ENCODE data around the gene NOLC1.
A peak's percentile ranks its signal among the peaks of the same experiment; 100 is the strongest.
"Not testable (repeated sequence)": the region's sequence is repeated elsewhere in the genome, so short reads cannot be mapped to it uniquely, and the experiment has no call there.

The NOLC1 gene

DNA sequence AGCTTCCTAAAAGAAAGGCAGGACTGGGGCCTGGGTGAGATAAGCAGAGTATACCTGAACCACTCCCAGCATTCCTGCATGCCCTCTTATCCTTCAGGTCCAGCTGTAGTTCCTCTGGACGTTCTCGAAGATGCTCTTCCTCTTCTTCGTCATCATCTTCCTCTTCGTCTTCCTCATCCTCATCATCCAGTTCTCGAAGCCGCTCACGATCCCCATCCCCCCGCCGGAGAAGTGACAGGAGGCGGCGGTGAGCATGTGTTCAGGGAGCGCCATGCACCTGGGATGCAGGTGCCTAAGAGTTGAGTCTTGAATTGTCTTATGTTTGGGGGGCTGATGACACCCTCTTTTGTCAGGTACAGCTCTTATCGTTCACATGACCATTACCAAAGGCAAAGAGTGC is 3.9 kb upstream of the NOLC1 start:
- in situ Hi-C loops (cut with MboI; ENCODE audit: low pct_unique_long_range_greater_than_20kb, low sequenced_read_pairs): no loop called here
- DNase-seq: no peak

GRCh38 chr10:102150970-102151773 is 1.0 kb upstream of the NOLC1 start:
- DNase-seq: no peak
- in situ Hi-C loops (cut with MboI; ENCODE audit: low pct_unique_long_range_greater_than_20kb, low sequenced_read_pairs): no loop called here

DNA sequence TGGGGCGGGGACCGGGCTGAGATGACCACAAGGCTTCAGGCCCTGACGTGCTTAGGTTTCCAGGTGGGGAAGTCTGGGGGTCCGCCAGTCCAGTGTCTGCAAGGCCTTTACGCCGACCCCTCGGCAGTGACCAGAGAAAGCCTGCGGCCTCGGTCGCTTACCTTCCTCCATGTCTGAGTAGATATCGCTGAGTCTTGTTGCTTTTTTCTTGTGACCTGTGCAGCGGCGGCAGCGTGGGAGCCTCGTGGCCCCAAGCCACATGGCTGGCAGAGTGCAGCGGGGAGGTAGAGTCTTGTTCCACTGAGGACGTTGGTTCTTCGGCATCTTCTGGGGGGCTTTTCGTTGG is 329 bp downstream of the NOLC1 start:
- DNase-seq: no peak
- in situ Hi-C loops (cut with MboI; ENCODE audit: low pct_unique_long_range_greater_than_20kb, low sequenced_read_pairs): no loop called here

GRCh38 chr10:102153093-102153620 is 968 bp downstream of the NOLC1 start:
- in situ Hi-C loops (cut with MboI; ENCODE audit: low pct_unique_long_range_greater_than_20kb, low sequenced_read_pairs): no loop called here

DNA sequence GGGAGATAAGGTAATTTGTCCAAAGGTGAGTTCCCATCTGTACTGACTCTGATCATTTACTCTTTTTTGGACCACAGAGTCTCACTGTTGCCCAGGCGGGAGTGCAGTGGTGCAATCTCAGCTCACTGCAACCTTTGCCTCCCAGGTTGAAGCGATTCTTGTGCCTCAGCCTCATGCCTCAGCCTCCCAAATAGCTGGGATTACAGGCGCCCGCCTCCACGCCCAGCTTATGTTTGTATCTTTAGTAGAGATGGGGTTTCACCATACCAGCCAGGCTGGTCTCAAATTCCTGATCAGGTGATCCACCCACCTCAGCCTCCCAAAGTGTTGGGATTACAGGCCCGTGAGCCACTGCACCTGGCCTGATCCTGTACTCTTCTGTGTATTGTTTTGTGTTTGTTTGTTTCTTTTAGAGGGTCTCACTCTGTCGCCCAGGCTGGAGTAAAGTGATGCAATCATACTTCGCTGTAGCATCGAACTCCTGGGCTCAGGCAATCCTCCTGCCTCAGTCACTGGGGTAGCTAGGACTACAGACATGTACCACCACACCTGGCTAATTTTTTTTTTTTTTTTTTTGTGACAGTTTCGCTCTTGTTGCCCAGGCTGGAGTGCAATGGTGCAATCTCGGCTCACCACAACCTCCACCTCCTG is 2.4 kb downstream of the NOLC1 start:
- DNase-seq: no peak
- in situ Hi-C loops (cut with MboI; ENCODE audit: low pct_unique_long_range_greater_than_20kb, low sequenced_read_pairs): no loop called here

More at GRCh38 chr10:102153093-102153620, 968 bp downstream of the NOLC1 start:
- DNase-seq: peak; percentile 31

GRCh38 chr10:102157224-102157623 is 5.0 kb downstream of the NOLC1 start:
- in situ Hi-C loops (cut with MboI; ENCODE audit: low pct_unique_long_range_greater_than_20kb, low sequenced_read_pairs): no loop called here
- DNase-seq: no peak

DNA sequence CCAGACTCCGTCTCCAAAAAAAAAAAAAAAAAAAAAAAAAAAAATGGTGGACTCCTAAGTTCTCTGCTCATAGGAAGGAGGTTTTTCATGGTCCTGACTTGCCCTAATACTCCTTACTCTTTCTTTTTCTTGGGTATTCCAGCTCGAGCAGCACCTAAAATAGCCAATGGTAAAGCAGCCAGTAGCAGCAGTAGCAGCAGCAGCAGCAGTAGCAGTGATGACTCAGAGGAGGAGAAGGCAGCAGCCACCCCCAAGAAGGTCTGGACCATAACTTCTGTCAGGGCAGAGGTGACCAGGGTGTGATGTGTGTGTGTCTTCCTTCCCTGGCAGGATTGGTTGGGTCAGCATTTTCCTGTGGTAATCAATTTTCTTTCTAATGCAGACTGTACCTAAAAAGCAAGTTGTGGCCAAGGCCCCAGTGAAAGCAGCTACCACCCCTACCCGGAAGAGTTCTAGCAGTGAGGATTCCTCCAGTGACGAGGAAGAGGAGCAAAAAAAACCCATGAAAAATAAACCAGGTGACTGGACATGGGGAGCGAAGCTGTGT is 6.9 kb downstream of the NOLC1 start:
- in situ Hi-C loops (cut with MboI; ENCODE audit: low pct_unique_long_range_greater_than_20kb, low sequenced_read_pairs): no loop called here
- no peak for DNase-seq

- in situ Hi-C loops (cut with MboI; ENCODE audit: low pct_unique_long_range_greater_than_20kb, low sequenced_read_pairs): no loop called here
- no peak for DNase-seq
Measured at GRCh38 chr10:102159831-102160230, 7.6 kb downstream of the NOLC1 start.

DNA sequence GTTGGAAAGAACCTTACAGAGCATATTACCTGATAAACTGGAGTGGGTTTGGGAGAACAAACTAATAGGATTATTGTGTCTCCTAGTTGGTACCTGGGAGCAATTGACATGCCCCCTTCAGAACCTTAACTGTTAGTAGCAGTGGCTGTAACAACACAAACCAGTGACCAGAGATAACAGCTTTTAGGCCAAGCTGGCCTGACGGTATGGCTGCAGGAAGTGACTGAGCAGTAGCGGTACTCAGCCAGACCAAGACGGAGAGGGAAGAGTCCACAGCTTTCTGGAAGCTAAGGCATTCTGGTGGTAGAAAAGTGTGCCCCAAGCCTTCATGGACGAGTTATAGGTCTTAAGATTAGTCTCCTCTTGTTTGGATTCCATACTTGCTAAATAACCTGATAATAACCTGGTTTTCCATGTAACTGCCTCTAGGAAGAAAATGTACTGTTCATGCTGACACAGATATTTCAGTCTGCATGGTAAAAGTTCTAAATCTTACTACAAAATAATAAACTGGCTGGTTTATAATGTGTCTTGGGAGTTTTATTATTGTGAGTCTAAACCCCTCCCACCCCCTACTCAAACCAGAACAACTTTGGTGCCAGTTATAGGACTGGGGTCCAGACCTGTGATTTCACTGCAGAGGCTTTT is 11.3 kb downstream of the NOLC1 start:
- in situ Hi-C loops (cut with MboI; ENCODE audit: low pct_unique_long_range_greater_than_20kb, low sequenced_read_pairs): no loop called here
- no peak for DNase-seq

DNA sequence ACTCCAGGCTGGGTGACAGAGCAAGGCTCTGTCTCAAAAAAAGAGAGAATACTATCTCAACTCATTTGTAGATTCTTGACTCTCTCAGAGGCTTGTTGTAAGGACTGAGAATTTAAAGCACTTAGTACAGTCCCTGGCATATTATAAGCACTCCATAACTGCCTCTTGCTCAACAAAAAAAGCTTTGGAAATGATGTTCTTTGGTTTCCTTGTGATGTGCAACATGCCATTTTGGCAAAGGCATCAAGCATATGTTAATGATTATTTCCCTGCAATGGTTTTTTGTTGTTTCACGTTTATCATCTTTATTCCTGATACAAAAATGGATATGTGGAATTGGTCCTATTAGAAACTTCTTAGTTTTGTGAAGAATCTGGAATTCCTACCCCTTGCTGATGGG is 15.7 kb downstream of the NOLC1 start:
- in situ Hi-C loops (cut with MboI; ENCODE audit: low pct_unique_long_range_greater_than_20kb, low sequenced_read_pairs): no loop called here
- no peak for DNase-seq

- DNase-seq: no peak
Measured at GRCh38 chr10:102170602-102171001, 18.4 kb downstream of the NOLC1 start.

GRCh38 chr10:102172288-102172687 is 20.1 kb downstream of the NOLC1 start:
- no peak for DNase-seq
- in situ Hi-C loops (cut with MboI; ENCODE audit: low pct_unique_long_range_greater_than_20kb, low sequenced_read_pairs): no loop called here

More at GRCh38 chr10:102170602-102171001, 18.4 kb downstream of the NOLC1 start:
- in situ Hi-C loops (cut with MboI; ENCODE audit: low pct_unique_long_range_greater_than_20kb, low sequenced_read_pairs): no loop called here

- DNase-seq: no peak
- in situ Hi-C loops (cut with MboI; ENCODE audit: low pct_unique_long_range_greater_than_20kb, low sequenced_read_pairs): no loop called here
Measured at GRCh38 chr10:102175415-102175814, 23.2 kb downstream of the NOLC1 start.

DNA sequence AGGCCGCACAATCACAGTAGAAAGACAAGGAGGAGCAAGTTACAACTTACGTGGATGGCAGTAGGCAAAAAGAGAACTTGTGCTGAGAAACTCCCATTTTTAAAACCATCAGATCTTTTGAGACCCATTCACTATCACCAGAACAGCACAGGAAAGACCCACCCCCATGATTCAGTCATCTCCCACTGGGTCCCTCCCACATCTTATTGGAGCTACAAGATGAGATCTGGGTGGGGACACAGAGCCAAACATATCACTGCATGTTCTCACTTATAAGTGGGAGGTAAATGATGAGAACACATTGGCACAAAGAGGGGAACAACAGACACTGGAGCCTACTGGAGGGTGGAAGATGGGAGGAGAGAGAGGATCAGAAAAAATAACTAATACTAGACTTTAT is 32.4 kb downstream of the NOLC1 start:
- DNase-seq: no peak
- in situ Hi-C loops (cut with MboI; ENCODE audit: low pct_unique_long_range_greater_than_20kb, low sequenced_read_pairs): no loop called here

- in situ Hi-C loops (cut with MboI; ENCODE audit: low pct_unique_long_range_greater_than_20kb, low sequenced_read_pairs): no loop called here
- no peak for DNase-seq
Measured at GRCh38 chr10:102185272-102185671, 33.1 kb downstream of the NOLC1 start.

GRCh38 chr10:102185811-102186527 is 33.8 kb downstream of the NOLC1 start:
- DNase-seq: no peak
- in situ Hi-C loops (cut with MboI; ENCODE audit: low pct_unique_long_range_greater_than_20kb, low sequenced_read_pairs): no loop called here

DNA sequence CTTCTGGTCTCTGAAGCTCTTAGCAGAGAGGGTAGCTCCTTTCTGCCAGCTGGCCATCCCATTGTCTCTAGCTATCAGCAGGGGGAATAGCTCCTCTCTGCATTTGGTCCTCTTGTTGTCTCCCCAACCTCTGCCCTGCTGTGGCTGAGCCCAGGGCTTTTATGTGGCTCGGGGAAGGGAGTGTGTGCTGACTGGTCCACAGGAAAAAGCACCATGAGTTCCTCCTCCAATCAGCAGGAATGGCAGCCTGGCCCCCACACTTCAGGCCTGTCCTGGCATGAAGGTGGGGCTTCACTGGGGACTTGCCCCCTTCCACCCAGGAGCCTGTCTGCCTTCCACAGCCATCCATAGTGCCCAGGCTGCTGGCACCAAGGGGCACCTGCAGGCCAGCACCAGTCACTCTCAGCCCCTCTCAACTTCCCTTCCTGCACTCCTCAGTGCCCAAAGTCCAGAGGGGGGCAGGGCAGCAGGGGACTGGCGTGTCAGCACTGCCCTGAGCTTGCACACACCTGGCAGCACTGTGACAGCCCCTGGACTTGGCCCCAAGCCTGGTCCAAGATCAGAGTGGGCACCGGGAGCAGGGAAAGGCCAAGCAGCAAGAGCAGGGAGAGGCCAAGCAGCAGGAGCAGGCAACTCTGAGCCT is 36.2 kb downstream of the NOLC1 start:
- in situ Hi-C loops (cut with MboI; ENCODE audit: low pct_unique_long_range_greater_than_20kb, low sequenced_read_pairs): no loop called here
- DNase-seq: no peak

GRCh38 chr10:102188941-102189898 is 37.0 kb downstream of the NOLC1 start:
- DNase-seq; in situ Hi-C loops (cut with MboI; ENCODE audit: low pct_unique_long_range_greater_than_20kb, low sequenced_read_pairs): not testable (repeated sequence)
